NAMALWA (cell line): ENCODE data around the gene FOXP1.

Source experiments
- DNase-seq: peaks from one replicate; pipeline ENCODE4 v3.0.0-alpha.2; 2015; ENCODE audit warnings: low spot score

The FOXP1 gene

DNA sequence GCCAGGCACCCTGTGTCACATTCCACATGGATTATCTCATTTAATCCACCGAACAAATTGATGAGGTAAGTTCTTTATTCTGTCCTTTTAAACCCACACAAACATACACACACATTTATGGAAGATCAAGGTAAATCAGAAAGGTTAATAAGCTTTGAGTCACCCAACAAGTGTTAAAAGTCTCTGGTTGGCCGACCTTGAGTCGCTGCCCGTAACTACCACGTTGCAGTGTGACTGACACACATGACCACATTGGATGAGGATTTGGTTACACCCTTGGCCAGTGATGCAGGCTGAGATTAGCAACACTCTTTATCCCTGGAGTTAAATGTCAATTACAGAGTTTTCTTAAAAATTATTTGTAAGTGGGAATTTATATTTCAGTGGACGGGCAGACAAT is 19.2 kb downstream of the FOXP1 start:
- DNase-seq: peak; percentile 75

DNA sequence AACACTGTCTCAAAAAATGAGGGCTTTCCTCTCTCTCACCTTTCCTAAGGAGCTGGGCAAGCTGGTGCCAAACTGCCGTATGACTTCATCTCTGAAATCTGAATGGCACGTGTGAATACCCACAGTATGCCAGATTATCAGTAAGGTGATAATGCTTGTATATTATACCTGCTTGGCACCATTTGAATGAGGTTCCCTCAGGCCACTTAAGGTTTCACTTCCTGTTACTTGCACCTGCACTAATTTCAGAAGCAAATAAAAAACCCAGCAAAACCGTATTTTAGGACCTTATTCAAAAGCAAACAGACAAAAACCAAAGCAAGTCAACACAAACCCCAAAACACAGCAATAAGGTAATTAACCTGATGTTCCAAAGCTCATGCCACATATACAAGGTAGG is 19.7 kb downstream of the FOXP1 start:
- DNase-seq: peak; percentile 84

DNA sequence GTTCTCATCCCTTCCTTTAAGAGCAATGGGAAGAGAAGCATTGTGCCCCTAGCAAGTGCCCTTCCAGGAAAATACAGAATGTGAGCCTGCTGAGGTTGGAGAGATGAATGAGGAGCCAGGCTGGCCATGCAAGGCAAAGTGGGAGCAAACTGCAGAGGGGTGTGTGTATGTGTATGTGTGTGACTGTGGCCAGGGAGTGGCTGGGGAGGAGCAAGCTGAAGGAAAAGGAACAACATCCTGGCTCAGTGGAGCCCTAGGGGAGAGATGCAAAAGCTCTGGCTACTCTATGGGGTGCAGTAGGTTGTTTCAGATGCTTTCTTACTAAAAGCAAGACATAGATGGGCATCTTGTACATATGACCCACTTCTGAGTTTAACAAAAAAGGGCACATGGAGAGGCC is 20.6 kb downstream of the FOXP1 start:
- no peak for DNase-seq

DNA sequence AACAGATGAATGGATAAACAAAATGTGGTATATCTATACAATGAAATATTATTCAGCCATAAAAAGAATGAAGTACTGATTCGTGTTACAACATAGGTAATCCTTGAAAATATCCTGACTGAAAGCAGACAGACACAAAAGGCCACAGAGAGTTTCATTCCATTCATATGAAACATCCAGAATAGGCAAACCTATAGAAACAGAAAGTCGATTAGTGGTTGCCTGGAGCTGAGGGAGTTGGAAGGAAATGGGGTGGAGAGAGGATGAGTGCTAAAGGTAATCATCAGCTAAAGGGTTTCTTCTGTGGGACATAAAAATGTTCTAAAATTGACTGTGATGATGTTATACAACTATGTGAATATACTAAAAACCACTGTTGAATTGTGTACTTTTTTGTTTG is 22.9 kb downstream of the FOXP1 start:
- no peak for DNase-seq

DNA sequence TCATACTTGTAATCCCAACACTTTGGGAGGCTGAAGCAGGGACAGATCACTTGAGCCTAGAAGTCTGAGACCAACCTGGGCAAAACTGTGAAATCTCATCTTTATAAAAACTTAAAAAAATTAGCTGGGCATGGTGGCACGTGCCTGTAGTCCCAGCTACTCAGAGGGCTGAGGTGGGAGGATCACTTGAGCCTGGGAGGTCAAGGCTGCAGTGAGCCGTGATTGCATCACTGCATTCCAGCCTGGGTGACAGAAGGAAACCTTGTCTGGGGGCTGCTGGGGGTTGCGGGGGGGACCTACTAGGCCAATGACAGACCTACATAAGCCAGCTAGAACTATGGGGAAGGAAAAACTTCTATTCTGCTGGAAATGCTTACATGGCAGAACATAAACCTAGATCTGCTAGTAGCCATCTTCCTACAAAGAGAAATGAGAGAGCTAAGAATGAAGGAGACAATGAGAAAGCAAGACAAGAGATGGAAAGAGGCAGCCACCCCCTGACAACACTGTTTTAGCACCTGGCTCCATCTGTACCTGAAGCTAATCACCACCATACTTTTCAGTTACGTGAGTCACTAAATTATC is 23.9 kb downstream of the FOXP1 start:
- DNase-seq: no peak

DNA sequence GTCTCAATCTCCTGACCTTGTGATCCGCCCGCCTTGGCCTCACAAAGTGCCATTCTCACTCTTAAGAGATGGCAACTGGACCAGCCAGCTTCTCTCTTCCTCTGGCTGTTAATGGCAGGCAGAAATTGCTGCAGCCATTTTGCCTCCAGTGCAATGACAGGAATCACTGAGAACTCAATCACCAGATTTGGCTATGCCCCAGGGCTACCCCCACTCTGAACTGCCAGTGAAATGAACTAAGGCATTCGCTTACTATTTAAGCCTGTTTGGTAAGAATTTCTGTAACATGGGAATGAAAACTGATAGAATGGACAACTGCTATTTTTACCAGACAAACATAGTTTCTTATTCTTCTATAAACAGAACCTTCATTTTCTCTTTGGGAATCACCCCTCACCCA is 24.5 kb downstream of the FOXP1 start:
- DNase-seq: no peak

DNA sequence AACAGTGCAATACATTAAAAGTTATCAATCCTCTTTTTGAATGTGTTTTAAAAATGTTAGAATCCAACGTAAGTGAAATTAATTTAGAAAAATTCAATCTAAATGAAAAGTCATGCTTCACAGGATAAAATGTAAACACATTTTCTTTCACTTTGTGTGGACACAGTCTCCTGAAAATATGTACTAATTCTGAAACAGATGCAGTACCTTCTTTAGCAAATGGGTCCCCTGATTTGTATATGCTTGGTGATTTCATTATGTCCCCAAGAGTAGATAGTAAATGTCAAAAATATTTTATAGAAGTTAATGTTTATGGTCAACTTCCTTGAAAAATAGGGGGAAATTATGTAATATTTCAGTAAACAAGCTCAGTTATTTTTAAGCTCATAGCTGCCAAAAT is 28.9 kb downstream of the FOXP1 start:
- DNase-seq: peak; percentile 27

DNA sequence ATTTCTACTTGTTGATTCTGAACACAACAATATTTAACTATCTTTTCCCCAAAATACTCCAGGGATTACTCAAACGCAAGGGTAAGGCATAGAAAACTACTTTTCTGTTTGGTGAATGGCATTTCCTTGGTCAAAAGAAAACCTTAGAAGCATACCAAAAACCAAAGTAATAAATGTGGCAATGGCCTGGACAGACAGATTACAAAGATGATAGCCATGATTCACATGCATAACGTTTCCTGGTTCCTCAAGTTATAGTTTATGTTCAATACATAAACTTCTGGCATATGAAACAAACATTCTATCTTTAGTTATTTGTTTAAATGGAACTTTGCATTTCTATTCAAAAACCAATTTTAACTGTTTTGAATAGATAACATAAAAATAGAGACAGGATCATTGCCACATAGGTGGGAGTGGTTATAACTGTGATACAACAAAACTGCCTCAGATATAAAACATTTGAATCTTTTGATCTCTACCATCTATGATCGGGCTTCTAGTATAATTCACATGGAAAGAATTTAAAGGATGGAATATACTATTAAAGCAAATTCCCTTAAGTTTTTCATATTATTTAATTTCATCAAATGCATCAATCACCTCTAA is 32.1 kb downstream of the FOXP1 start:
- no peak for DNase-seq

DNA sequence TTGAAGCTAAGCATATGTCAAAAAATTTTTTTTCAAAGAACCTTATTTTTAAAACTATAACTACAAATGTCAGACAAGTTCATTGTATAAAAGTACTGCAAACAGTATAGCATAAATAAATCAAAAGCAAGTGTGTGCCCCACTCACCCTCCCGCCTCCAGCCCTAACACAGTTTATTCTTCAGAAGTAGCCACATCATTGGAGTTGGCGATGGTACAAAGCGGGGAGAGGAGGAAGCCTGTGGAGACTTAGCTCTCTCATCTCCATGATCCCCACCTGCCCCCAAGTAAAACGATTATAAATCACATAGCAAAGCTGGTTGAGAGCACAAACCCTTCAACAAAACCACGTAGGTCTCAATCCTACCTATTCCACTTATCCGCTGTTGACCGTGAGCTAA is 33.6 kb downstream of the FOXP1 start:
- no peak for DNase-seq

DNA sequence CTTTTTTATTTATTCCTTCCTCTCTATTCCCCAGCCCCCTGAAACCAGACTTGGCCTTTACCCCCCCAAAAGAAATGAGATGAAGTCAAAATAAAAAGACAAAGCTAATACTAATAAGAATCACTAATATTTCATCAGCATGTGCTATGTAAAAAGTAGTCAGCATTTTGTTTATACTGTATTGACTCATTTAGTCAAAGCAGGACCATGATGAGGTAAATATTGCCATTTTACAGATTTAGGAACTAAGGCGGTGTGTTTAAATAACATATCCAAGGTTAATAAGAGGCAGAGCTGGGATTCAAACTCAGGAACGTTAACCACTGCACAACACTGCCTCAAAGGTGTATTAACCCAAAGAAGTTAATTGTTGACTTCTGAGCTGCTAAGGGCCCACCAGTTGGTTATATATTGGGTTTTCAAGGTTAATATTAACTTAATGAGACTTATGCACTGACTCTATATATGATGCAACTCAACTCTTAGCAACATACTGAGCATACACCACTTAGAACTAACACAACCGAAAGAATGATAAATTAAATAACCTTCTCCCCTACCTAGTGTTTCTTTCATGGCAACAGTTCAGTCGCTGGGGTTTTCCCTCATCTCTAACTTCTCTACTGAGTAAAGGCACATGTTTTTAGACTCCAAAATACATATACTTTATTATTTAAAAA is 34.7 kb downstream of the FOXP1 start:
- no peak for DNase-seq

DNA sequence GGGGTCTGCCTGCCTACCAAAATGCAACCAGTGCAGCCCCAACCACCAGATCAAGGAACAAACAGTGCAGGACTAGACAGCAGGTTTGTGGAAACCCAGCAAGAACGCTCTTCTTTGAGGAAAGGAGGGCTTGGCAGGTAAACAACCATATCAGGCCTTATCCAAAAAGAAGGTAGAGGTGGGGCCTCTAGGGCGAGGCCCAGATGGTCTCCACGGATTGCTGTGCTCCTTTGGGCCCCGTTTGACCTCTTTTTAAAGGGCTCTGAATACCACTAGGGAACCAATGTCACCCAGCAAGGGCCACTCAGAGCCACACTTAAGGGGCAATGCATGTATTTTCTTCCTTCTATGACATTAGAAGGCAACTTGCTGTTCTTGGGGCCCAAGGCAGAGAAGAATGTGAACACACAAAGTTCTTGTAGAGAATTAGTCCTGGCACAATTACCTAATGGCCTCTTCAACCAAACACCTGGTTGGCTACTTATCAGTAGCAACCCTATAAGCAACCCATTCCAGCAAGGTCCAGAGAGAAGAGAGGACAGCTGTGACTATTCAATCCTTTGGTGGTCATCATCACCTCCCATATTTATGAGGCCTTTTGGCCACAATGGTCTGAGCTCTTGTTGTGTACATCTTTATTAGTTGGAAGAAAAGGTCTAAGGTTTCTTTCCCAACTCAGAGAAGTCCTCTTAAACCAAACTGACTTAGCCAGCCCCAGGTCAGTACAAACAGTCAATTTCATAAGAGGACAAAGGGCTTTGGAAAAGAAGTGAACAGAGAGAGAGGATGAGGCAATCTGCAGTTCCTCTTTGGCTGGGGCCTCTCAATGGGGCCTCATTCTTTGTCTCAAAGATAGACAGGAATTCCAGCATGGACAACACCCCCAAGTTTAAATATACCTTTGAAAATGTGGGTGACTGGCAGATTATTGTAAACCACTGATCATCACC is 36.0 kb downstream of the FOXP1 start:
- no peak for DNase-seq

DNA sequence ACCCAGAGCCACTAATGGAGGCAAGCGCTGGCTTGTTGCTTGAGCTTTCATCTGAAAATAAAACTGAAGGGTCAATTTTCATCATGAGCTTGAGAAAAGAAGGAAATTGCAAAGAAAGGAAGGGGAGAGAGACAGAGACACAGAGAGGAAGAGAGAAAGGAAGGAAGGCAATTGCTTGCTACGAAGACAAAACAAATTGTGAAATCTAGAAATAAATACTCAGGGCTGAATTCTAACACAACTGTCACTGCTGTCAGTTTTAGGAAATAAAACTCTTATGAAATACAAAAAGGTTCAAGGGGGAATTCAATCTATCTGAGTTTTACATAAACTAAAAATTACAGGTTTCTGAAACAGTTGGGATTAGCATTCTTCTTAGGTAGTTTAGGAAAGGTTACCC is 36.7 kb downstream of the FOXP1 start:
- no peak for DNase-seq

DNA sequence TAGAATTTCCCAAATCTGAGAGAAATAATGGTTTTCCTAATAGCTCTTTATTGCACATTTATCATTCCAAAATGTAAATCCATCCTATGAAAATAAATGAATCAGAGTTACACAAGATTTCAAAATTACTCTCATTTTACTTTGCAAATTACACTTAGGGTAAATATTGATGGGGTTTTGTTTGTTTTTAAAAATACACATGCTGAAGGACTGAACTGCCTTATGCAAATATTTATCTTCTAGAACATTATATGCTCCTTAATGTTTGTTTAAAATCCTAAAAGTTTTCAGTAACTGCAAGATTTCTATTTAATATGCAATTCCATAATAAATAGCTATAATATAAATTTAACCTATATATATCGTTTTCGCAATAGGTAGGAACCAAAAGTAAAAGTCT is 38.2 kb downstream of the FOXP1 start:
- no peak for DNase-seq

DNA sequence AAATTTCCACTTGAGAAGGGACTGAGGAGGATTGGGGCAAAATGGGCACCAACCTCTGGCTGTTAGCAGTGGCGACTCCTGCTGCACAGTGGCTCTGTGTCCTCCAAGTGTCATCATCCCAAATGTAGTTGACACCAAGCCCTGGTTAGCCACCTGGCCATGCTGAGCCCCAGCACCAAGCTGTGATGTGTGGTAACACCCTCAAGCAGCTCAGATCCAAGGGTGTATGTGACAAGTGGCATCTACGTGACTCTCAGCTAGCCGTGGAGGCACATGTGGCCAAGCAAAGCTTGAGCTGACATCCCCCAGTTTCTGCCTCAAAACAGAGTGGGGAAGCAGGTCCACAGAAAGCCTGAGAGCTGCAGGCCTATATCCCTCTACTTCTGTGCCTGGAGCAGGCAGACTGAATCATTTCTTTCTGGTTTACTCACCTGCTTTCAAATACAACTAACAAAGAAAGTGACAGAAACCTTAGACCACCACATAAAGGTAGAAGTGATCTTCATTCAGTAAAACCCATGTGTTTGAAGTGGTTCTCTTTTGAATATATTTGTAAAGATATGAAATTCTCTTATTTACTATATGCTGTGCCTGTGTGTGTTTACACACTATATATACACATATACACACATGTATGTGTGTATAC is 40.0 kb downstream of the FOXP1 start:
- peak; percentile 77 for DNase-seq

DNA sequence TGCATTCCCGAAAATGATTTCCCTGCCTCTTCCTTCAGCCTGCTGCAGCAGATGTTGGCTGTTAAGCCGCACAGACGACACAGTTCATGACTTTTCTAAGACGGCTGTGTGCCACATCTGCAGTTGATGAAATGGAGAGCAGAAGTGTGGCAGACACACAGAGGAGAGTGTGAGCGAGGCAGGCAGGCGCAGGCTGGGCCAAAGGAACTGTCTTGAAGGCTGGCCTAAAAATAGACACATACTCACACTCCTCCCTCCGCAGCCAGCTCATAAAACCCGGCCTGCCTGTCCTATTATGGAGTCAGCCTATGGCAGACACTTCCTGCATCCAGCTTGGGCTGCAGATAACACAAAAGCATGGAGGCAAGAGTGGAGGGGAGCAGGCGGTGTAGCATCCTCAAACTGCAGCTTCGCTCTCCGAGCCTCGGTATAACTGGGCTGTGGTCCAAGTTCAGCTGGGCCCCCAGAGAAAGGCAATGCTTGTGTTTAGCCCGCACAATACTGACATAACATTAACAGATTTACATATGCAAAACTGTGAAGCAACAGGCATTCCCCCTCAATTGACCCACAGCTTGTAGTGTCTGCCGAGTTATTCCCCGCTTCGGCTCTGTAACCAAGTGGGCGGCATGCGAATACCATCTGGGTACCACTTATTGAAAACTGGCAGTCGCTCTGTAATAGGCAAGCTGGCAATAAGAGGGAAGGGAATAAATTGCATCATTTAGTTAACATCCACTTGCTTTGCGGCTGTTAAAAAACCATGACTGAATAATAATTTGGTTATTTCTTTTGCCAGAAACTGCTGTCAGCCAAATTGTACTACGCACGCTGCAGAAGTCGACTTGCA is 40.8 kb downstream of the FOXP1 start:
- peak; percentile 84 for DNase-seq

DNA sequence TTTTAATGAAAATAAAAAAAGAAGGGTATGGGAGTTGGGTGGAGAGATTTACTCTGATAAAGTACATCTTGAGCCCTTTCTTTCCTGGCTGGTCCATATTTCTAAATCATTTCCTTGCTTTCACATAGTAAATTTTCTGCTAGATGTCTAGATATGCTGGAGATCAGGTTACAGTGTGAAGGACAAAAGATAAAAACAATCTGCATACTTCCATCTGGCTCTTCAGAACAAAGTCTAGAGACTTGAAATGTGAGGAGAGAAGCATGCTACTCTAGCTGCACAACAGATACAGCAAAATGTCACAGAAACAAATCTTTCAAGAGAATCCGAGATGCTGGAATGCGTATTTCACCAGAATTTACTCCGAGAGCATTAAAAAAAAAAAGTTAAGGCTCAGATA is 42.2 kb downstream of the FOXP1 start:
- DNase-seq: no peak

DNA sequence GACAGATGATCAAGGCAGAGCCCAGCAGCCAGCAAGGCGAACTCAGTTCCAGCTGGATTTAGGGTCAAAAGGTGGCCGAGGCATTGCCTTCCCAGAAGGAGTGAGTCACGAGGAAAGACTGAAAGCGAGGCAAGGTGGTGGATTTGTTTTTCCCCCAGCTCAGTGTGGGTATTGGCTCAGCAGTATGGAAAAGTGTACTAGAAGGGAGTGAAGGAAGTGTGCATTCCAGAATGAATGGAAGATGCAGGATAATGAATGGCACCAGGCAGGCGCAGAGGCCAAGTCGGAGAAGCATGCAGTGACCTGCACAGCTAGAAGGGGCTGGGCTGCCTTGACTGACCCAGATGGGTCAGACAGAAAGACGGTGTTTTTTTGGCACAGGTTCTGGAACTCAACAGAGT is 46.3 kb downstream of the FOXP1 start:
- no peak for DNase-seq

DNA sequence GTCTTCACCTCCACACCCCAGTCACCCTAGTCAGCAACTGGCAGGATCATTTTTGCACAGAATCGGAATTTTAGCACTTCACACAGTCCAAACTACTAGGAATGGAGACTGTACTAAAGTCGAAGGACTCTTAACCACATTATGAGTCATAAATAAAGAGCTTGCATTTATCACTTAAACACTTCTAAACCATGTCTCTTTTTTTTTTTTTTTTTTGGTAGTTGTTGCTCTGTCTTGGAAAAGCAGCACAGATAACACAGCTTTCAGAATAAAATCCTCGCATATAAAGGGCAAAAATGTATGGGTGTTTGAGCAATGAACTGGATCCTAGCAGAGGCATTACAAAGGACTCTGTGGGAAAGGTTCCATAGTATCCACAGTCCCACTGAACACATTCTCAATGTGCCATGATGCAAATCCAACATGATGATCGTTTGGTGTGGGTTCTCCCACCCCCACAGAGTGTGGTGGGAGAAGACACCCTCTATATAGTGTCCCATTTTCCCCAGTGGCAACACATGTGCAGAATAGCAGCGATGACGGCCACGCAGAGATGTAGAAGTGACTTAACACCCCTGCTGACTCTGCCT is 47.1 kb downstream of the FOXP1 start:
- DNase-seq: no peak

DNA sequence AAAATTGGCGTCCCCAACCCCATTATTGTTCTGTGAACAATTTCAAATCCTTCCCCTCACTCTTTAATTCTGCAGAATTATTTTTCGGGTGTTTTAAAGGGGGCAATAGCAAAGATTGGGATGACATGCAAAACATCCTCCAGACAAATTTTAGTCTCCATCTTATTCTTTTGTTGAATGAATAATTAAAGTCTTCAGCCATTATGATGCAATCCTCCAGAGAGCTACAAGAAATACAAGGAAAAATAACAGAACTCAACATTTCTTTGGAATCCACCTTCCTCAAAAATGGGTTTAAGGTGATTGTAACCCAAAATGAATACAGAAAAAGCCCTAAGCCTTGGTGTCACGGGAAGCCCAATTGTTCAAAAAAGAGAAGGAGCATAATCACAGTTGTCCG is 49.9 kb downstream of the FOXP1 start:
- DNase-seq: no peak

DNA sequence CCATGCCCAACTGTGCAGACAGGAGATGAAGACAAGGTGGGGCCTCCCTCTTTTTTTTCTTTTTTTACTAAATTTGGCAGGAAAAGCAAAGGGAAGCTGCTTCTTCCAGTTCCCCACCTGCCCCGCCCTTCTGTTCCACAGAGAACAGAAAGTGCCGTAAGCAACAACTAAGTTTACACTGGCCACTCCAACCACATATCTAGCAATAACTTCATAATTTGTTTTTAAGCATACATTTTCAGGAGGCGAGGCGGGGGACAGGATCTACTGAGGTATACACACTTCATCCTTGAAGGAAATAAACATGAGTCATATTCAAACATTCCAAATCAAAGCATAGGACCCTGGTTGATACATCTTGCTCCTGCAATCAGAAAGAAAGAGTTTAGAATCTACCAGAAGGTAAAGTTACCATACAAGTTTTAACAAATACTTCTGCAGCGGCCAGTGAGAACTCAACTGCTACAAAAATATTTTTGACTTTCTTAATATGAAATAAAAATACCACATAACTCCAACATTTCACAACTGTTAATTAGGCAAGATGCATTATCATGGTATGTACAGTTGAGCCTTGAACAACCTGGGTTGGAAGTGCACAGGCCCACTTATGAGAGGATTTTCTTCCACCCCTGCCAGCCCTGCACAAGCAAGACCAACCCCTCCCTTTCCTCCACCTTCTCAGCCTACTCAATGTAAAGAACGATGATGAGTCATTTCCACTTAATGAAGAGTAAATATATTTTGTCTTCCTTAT is 50.7 kb downstream of the FOXP1 start:
- no peak for DNase-seq
